NCI-H2107 treated with DMSO at 0.1 percent for 48 hours (cell line): ENCODE results near the gene MAT1A.
"Not testable (repeated sequence)": the region's sequence is repeated elsewhere in the genome, so short reads cannot be mapped to it uniquely, and the experiment has no call there.

Experiments used
- DNase-seq: peaks from one replicate; lab custom pipeline; 2025; ENCODE audit not compliant: unreplicated experiment; lab: John Stamatoyannopoulos, UW

The MAT1A gene

GRCh38 chr10:80233871-80234270, 55.6 kb downstream of the MAT1A start:
- not testable (repeated sequence) for DNase-seq

- DNase-seq, result not testable (repeated sequence)
Measured at GRCh38 chr10:80226723-80227122, 62.7 kb downstream of the MAT1A start.

- DNase-seq, result not testable (repeated sequence)
Measured at GRCh38 chr10:80223031-80223419, 66.4 kb downstream of the MAT1A start.
